ENCODE results near the gene SCN1B.

- TF ChIP-seq CTBP1 (IDR thresholded peaks at IDR 0.05; ENCODE audit: borderline replicate concordance) (no peak), FOXA1 (IDR thresholded peaks at IDR 0.05) (no peak), FOXK2 (IDR thresholded peaks at IDR 0.05) (no peak), SUZ12 (IDR thresholded peaks at IDR 0.05) (no peak)
Observed at GRCh38 chr19:35039881-35040825, 9.9 kb downstream of the SCN1B start.

Measured in HEK293T (cell line).